Stomach (tissue), 4 donors: ENCODE measurements around the gene ZNF653.

Experiments used
- EP300 ChIP-seq: sonication (generic); formaldehyde crosslinking; IDR thresholded peaks from one replicate; pipeline ENCODE4 v1.6.1; 2017; ENCODE audit warnings: antibody characterized with exemption
- TF ChIP-seq, protein P1 (sequence below), 7 experiments: fragments of 450-650 bp in 4 of 7; fragments of 200-600 bp in 3 of 7; sonication (generic) in 3 of 7; IDR thresholded peaks; one replicate each; pipeline ENCODE4 v1.5.1; 2016 to 2019; ENCODE audit warnings: antibody characterized with exemption in 7 of 7, control low read depth in 2 of 7, mild to moderate bottlenecking in 1 of 7

DNA sequence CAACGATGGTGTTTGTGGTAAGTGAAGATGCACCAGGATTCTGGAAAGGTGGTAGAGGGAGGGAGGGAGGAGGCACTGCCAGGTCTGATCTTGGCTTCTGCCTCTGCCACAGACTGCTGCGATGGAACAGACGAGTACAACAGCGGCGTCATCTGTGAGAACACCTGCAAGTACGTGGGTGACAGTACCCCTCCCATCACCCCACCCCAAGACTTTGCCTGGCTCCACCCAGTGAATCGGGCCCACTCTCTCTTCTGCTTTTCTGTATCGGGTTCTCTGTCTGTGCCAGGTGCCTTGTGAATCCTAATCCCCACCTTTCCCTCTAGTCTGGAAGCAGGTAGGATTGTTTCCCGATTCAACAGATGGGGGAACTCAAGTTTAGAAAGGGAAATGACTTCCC, 67.7 kb downstream of the ZNF653 start:
- TF ChIP-seq, protein P1, sequence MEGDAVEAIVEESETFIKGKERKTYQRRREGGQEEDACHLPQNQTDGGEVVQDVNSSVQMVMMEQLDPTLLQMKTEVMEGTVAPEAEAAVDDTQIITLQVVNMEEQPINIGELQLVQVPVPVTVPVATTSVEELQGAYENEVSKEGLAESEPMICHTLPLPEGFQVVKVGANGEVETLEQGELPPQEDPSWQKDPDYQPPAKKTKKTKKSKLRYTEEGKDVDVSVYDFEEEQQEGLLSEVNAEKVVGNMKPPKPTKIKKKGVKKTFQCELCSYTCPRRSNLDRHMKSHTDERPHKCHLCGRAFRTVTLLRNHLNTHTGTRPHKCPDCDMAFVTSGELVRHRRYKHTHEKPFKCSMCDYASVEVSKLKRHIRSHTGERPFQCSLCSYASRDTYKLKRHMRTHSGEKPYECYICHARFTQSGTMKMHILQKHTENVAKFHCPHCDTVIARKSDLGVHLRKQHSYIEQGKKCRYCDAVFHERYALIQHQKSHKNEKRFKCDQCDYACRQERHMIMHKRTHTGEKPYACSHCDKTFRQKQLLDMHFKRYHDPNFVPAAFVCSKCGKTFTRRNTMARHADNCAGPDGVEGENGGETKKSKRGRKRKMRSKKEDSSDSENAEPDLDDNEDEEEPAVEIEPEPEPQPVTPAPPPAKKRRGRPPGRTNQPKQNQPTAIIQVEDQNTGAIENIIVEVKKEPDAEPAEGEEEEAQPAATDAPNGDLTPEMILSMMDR (IDR thresholded peaks at IDR 0.05), result no peak
- no peak for TF ChIP-seq EP300
